ENCODE data around the gene ITGBL1. TPM values are rescaled to one million over a fixed set of nuclear protein-coding genes. Genes with fewer than 3 reads are reported as not detected.

The ITGBL1 gene
- total RNA-seq, 4 donors from 2014 or later = 0.83 to 28.0 (median 3.0) TPM

DNA sequence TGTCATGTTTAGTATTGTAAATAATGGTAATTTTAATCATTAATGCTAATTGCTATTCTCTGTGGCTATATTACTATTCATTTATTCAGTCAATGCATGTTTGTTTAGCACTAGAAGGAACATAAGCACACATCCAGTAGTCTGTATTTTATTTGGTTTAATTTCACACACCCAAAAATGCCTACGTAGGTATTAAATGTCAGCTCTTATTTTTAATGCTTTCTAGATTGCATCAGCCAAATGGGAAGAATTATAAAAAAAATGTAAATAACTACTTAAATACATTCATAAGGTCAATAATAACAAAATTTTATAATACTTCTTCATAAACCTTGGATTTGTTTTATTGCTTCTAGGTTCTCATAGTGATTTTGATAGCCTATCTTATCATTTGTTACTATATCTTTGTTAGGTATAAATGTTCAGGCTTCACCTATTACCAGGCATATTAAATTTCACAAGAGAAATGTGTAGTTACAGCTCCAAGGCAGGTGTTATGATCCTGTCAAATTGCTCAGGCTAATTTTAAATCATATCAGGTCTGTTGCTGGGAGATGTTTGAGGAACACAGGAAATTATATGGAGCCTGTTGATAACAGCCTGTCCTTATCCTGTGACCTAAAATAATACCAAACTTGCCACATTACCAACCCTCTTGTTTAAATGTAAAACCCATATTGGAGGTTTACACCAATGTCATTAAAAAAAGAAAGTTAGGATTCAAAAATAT is 34.4 kb downstream of the ITGBL1 start:
- H3K9me3 ChIP-seq = no peaks in the 10 kb centered on the region
- DNase-seq = no peak
- peaks cover 0 to 13% (median 0%) of the 10 kb centered on the region in 4 donors for H3K27me3 ChIP-seq
- WGBS, 2 donors = 84 to 85% methylated on average over 1 of the region's 1 CpG
- intact Hi-C loops (cut with DNase I) = no loop called here
- no peak overlapping the region for H3K27ac ChIP-seq
- peaks cover 0 to 6% (median 0%) of the 10 kb centered on the region in 3 donors for H3K4me1 ChIP-seq
- H3K4me3 ChIP-seq = no peak overlapping the region
- no peak for TF ChIP-seq POLR2A (IDR thresholded peaks at IDR 0.05)
- TF ChIP-seq, protein P1, sequence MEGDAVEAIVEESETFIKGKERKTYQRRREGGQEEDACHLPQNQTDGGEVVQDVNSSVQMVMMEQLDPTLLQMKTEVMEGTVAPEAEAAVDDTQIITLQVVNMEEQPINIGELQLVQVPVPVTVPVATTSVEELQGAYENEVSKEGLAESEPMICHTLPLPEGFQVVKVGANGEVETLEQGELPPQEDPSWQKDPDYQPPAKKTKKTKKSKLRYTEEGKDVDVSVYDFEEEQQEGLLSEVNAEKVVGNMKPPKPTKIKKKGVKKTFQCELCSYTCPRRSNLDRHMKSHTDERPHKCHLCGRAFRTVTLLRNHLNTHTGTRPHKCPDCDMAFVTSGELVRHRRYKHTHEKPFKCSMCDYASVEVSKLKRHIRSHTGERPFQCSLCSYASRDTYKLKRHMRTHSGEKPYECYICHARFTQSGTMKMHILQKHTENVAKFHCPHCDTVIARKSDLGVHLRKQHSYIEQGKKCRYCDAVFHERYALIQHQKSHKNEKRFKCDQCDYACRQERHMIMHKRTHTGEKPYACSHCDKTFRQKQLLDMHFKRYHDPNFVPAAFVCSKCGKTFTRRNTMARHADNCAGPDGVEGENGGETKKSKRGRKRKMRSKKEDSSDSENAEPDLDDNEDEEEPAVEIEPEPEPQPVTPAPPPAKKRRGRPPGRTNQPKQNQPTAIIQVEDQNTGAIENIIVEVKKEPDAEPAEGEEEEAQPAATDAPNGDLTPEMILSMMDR (IDR thresholded peaks at IDR 0.05) = no peak
- no peaks in the 10 kb centered on the region for H3K36me3 ChIP-seq

- WGBS, 2 donors = 77% methylated on average over 4 of the region's 4 CpGs
Observed at GRCh38 chr13:101487438-101487830, 35.0 kb downstream of the ITGBL1 start.

DNA sequence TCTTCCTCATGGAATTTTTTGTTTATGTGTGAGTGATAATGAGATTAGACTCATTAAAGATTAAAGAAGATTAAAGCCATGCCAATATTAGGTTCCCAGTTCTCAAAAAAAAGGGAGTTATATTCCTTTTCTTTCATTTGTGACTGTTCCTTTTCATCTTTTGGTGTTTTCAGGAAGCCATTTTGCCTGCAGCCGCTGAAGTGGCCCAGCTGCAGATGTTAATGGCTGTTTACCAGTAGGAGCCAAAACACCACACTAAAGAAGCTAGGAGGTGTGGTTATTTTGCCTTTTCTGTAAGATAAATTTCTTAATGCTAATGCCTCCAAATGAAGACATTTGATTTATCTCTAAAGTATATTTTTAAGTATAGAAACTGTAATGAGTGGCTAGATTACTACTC is 36.3 kb downstream of the ITGBL1 start:
- TF ChIP-seq, protein P1 (IDR thresholded peaks at IDR 0.05) = no peak
- TF ChIP-seq POLR2A (IDR thresholded peaks at IDR 0.05) = no peak
- DNase-seq = no peak
- no peaks in the 10 kb centered on the region for H3K36me3 ChIP-seq
- H3K27ac ChIP-seq = no peak overlapping the region
- peaks cover 0 to 30% (median 0%) of the 10 kb centered on the region in 4 donors for H3K27me3 ChIP-seq
- WGBS, 2 donors = 73 to 94% methylated on average over 1 of the region's 1 CpG
- H3K9me3 ChIP-seq = no peaks in the 10 kb centered on the region
- peaks cover 0 to 6% (median 0%) of the 10 kb centered on the region in 3 donors for H3K4me1 ChIP-seq
- intact Hi-C loops (cut with DNase I) = no loop called here
- no peak overlapping the region for H3K4me3 ChIP-seq

More at GRCh38 chr13:101487438-101487830, 35.0 kb downstream of the ITGBL1 start:
- H3K27ac ChIP-seq = no peak overlapping the region
- no peak for DNase-seq
- peaks cover 0 to 6% (median 0%) of the 10 kb centered on the region in 3 donors for H3K4me1 ChIP-seq
- TF ChIP-seq, protein P1 (IDR thresholded peaks at IDR 0.05) = no peak
- no peak for TF ChIP-seq POLR2A (IDR thresholded peaks at IDR 0.05)
- peaks cover 0 to 18% (median 0%) of the 10 kb centered on the region in 4 donors for H3K27me3 ChIP-seq
- H3K36me3 ChIP-seq = no peaks in the 10 kb centered on the region
- intact Hi-C loops (cut with DNase I) = no loop called here
- no peak overlapping the region for H3K4me3 ChIP-seq
- H3K9me3 ChIP-seq = no peaks in the 10 kb centered on the region

GRCh38 chr13:101489643-101490405 is 37.3 kb downstream of the ITGBL1 start:
- no peaks in the 10 kb centered on the region for H3K9me3 ChIP-seq
- H3K27me3 ChIP-seq = peaks cover 0 to 30% (median 0%) of the 10 kb centered on the region in 4 donors
- no peak overlapping the region for H3K27ac ChIP-seq
- H3K36me3 ChIP-seq = no peaks in the 10 kb centered on the region
- no peak for DNase-seq
- peaks cover 0 to 6% (median 0%) of the 10 kb centered on the region in 3 donors for H3K4me1 ChIP-seq
- intact Hi-C loops (cut with DNase I) = no loop called here
- no peak for TF ChIP-seq POLR2A (IDR thresholded peaks at IDR 0.05)
- TF ChIP-seq, protein P1 (IDR thresholded peaks at IDR 0.05) = no peak
- 61 to 68% methylated on average over 3 of the region's 3 CpGs for WGBS, 2 donors
- no peak overlapping the region for H3K4me3 ChIP-seq
